Measurements from ENCODE around the gene KISS1. TPM values are rescaled to one million over a fixed set of nuclear protein-coding genes. Genes with fewer than 3 reads are reported as not detected.

The KISS1 gene
- total and polyA plus RNA-seq, 7 donors, result 0.18 TPM; not detected in 6

GRCh38 chr1:204153667-204154066 lies 42.6 kb downstream of the KISS1 start:
- ATAC-seq (no peak), DNase-seq (no peak)
- no peaks in the 10 kb centered on the region for H3K9me3 ChIP-seq
- no peak overlapping the region for H3K27ac ChIP-seq
- H3K4me1 ChIP-seq, result no peaks in the 10 kb centered on the region
- intact Hi-C loops (cut with DNase I), result no loop called here
- TF ChIP-seq CTCF (IDR thresholded peaks at IDR 0.05), result no peak
- H3K4me3 ChIP-seq, result no peak overlapping the region
- peaks cover 0 to 38% (median 12%) of the 10 kb centered on the region in 3 donors for H3K27me3 ChIP-seq (ENCODE audit: insufficient read depth in 3 of 3, low read length in 2 of 3)
- H3K36me3 ChIP-seq (ENCODE audit: insufficient read depth in 1 of 2, low read depth in 1 of 2), result no peaks in the 10 kb centered on the region
- WGBS, 3 donors, result 86 to 95% (median 91%) methylated on average over 5 of the region's 5 CpGs

GRCh38 chr1:204152310-204153044 lies 43.8 kb downstream of the KISS1 start:
- intact Hi-C loops (cut with DNase I), result no loop called here
- 24 to 30% (median 26%) methylated on average over 21 to 25 of the region's 25 CpGs for WGBS, 3 donors
- H3K4me1 ChIP-seq, result no peaks in the 10 kb centered on the region
- H3K9me3 ChIP-seq, result no peaks in the 10 kb centered on the region
- peak overlapping the region; percentile 36 for H3K27ac ChIP-seq
- TF ChIP-seq CTCF (IDR thresholded peaks at IDR 0.05), result no peak
- peaks cover 0 to 38% (median 12%) of the 10 kb centered on the region in 3 donors for H3K27me3 ChIP-seq (ENCODE audit: insufficient read depth in 3 of 3, low read length in 2 of 3)
- peak overlapping the region; percentile 70 for H3K4me3 ChIP-seq
- DNase-seq, result no peak
- ATAC-seq, result peak in 3 of 4 donors; percentile 5 to 21 (median 11)
- no peaks in the 10 kb centered on the region for H3K36me3 ChIP-seq (ENCODE audit: insufficient read depth in 1 of 2, low read depth in 1 of 2)

GRCh38 chr1:204151552-204152309 lies 44.6 kb downstream of the KISS1 start, which contains the start of gene ETNK2:
Gene ETNK2 (minus strand): TSS chr1:204152044. CDS start chr1:204151852, 192 bp downstream.
- TF ChIP-seq CTCF (IDR thresholded peaks at IDR 0.05), result no peak
- WGBS, 3 donors, result 1 to 2% (median 1%) methylated on average over 37 to 94 of the region's 94 CpGs
- DNase-seq, result peak; percentile 71 to 78
- intact Hi-C loops (cut with DNase I), result no loop called here
- no peaks in the 10 kb centered on the region for H3K4me1 ChIP-seq
- H3K36me3 ChIP-seq (ENCODE audit: insufficient read depth in 1 of 2, low read depth in 1 of 2), result no peaks in the 10 kb centered on the region
- peak; percentile 23 to 50 (median 34) for ATAC-seq
- no peaks in the 10 kb centered on the region for H3K9me3 ChIP-seq
- peaks cover 0 to 40% (median 12%) of the 10 kb centered on the region in 3 donors for H3K27me3 ChIP-seq (ENCODE audit: insufficient read depth in 3 of 3, low read length in 2 of 3)
- H3K27ac ChIP-seq, result peak within 1 kb of the TSS; percentile 36
- H3K4me3 ChIP-seq, result peak within 1 kb of the TSS; percentile 70

GRCh38 chr1:204150702-204151551 lies 45.4 kb downstream of the KISS1 start:
- 26 to 44% (median 29%) methylated on average over 21 to 33 of the region's 33 CpGs for WGBS, 3 donors
- DNase-seq, result peak; percentile 43 to 62

More at GRCh38 chr1:204150702-204151551, 45.4 kb downstream of the KISS1 start:
- intact Hi-C loops (cut with DNase I), result no loop called here
- peak in 2 of 4 donors; percentile 25 to 49 for ATAC-seq
- H3K4me3 ChIP-seq, result peak overlapping the region; percentile 70
- no peaks in the 10 kb centered on the region for H3K4me1 ChIP-seq
- no peak overlapping the region for H3K27ac ChIP-seq
- no peaks in the 10 kb centered on the region for H3K36me3 ChIP-seq (ENCODE audit: insufficient read depth in 1 of 2, low read depth in 1 of 2)
- H3K27me3 ChIP-seq (ENCODE audit: insufficient read depth in 3 of 3, low read length in 2 of 3), result peaks cover 0 to 42% (median 12%) of the 10 kb centered on the region in 3 donors
- TF ChIP-seq CTCF (IDR thresholded peaks at IDR 0.05), result no peak
- no peaks in the 10 kb centered on the region for H3K9me3 ChIP-seq
